PFSK-1 (cell line): ENCODE measurements around the gene MGAT2.

Experiments
- FOXP2 ChIP-seq: optimal IDR thresholded peaks from 2 replicates; pipeline ENCODE3; 2011; ENCODE audit warnings: borderline replicate concordance, control low read depth, inconsistent platforms; ENCODE audit not compliant: insufficient read depth; ENCODE audit errors: extremely low read length, extremely low read depth
- POLR2AphosphoS5 ChIP-seq: IDR thresholded peaks from 2 replicates; pipeline ENCODE4 v1.6.1; 2012; ENCODE audit warnings: low read depth, mild to moderate bottlenecking, control low read depth, low read length, moderate library complexity
- REST ChIP-seq, 2 experiments: IDR thresholded peaks; 2 replicates each; pipeline versions ENCODE4 v1.6.1 to v1.8.0; 2011 to 2012; ENCODE audit warnings: low read depth in 2 of 2, low read length in 2 of 2, control low read depth in 1 of 2, inconsistent platforms in 1 of 2, mild to moderate bottlenecking in 1 of 2, moderate library complexity in 1 of 2; ENCODE audit not compliant: insufficient read depth in 1 of 2
- SIN3A ChIP-seq: IDR thresholded peaks from 2 replicates; pipeline ENCODE4 v1.6.1; 2012; ENCODE audit warnings: mild to moderate bottlenecking, low read length, moderate library complexity, borderline replicate concordance; ENCODE audit not compliant: insufficient read depth
- TAF1 ChIP-seq: IDR thresholded peaks from 2 replicates; pipeline ENCODE4 v1.6.1; 2012; ENCODE audit warnings: low read length, control low read depth, borderline replicate concordance; ENCODE audit not compliant: insufficient read depth

MGAT2 gene

GRCh38 chr14:49585803-49586672 is 34.6 kb upstream of the MGAT2 start, which contains the start of gene RPS29:
Gene RPS29 (minus strand): TSS chr14:49586380. CDS start chr14:49586346, 34 bp downstream.
- TF ChIP-seq TAF1 (peak; percentile 96), FOXP2 (no peak), POLR2AphosphoS5 (peak; percentile 94)

GRCh38 chr14:49586673-49587460 is 33.7 kb upstream of the MGAT2 start:
- TF ChIP-seq SIN3A (no peak), REST (IDR thresholded peaks at IDR 0.05; ENCODE audit: insufficient read depth in 1 of 2, low read depth in 2 of 2, low read length in 2 of 2) (no peak), FOXP2 (no peak), TAF1 (no peak)

- TF ChIP-seq SIN3A (no peak), POLR2AphosphoS5 (no peak)
Observed at GRCh38 chr14:49589387-49589786, 31.2 kb upstream of the MGAT2 start.

GRCh38 chr14:49593016-49593415 is 27.6 kb upstream of the MGAT2 start:
- TF ChIP-seq TAF1 = no peak
- no peak for TF ChIP-seq SIN3A
- no peak for TF ChIP-seq POLR2AphosphoS5
- TF ChIP-seq FOXP2 = no peak
- TF ChIP-seq REST (IDR thresholded peaks at IDR 0.05; ENCODE audit: insufficient read depth in 1 of 2, low read depth in 2 of 2, low read length in 2 of 2) = no peak

- TF ChIP-seq POLR2AphosphoS5 = no peak
- no peak for TF ChIP-seq FOXP2
- TF ChIP-seq TAF1 = no peak
- TF ChIP-seq REST (IDR thresholded peaks at IDR 0.05; ENCODE audit: insufficient read depth in 1 of 2, low read depth in 2 of 2, low read length in 2 of 2) = no peak
- TF ChIP-seq SIN3A = no peak
Observed at GRCh38 chr14:49594347-49595091, 26.1 kb upstream of the MGAT2 start.
